PFSK-1 (cell line): Measurements from ENCODE around the gene UBR4.

Experiments used
- FOXP2 ChIP-seq: optimal IDR thresholded peaks from 2 replicates; pipeline ENCODE3; 2011; ENCODE audit warnings: borderline replicate concordance, control low read depth, inconsistent platforms; ENCODE audit not compliant: insufficient read depth; ENCODE audit errors: extremely low read length, extremely low read depth
- POLR2AphosphoS5 ChIP-seq: IDR thresholded peaks from 2 replicates; pipeline ENCODE4 v1.6.1; 2012; ENCODE audit warnings: low read depth, mild to moderate bottlenecking, control low read depth, low read length, moderate library complexity
- SIN3A ChIP-seq: IDR thresholded peaks from 2 replicates; pipeline ENCODE4 v1.6.1; 2012; ENCODE audit warnings: mild to moderate bottlenecking, low read length, moderate library complexity, borderline replicate concordance; ENCODE audit not compliant: insufficient read depth
- TAF1 ChIP-seq: IDR thresholded peaks from 2 replicates; pipeline ENCODE4 v1.6.1; 2012; ENCODE audit warnings: low read length, control low read depth, borderline replicate concordance; ENCODE audit not compliant: insufficient read depth
- TF ChIP-seq, protein P1 (sequence below), 2 experiments: IDR thresholded peaks; 2 replicates each; pipeline versions ENCODE4 v1.6.1 to v1.8.0; 2011 to 2012; ENCODE audit warnings: low read depth in 2 of 2, low read length in 2 of 2, control low read depth in 1 of 2, inconsistent platforms in 1 of 2, mild to moderate bottlenecking in 1 of 2, moderate library complexity in 1 of 2; ENCODE audit not compliant: insufficient read depth in 1 of 2

UBR4 gene

DNA sequence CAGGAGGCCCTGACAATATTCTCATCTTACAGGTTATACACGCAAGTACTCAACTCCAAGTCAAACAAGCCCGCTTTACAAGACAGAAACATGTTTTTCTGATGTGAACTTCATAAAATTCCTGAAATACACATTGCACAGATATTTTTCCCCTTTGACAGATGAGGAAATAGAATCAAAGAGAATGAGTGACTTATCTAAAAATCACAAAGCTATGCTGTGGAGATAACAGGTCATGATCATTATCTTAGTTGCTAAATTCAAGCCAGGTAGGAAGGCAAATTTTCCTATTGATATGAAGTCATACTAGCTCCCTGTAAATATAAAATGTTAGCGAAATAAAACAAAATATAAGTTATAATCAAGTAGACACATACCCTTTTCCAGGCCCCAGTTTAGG lies 18.3 kb downstream of the UBR4 start:
- TF ChIP-seq, protein P1, sequence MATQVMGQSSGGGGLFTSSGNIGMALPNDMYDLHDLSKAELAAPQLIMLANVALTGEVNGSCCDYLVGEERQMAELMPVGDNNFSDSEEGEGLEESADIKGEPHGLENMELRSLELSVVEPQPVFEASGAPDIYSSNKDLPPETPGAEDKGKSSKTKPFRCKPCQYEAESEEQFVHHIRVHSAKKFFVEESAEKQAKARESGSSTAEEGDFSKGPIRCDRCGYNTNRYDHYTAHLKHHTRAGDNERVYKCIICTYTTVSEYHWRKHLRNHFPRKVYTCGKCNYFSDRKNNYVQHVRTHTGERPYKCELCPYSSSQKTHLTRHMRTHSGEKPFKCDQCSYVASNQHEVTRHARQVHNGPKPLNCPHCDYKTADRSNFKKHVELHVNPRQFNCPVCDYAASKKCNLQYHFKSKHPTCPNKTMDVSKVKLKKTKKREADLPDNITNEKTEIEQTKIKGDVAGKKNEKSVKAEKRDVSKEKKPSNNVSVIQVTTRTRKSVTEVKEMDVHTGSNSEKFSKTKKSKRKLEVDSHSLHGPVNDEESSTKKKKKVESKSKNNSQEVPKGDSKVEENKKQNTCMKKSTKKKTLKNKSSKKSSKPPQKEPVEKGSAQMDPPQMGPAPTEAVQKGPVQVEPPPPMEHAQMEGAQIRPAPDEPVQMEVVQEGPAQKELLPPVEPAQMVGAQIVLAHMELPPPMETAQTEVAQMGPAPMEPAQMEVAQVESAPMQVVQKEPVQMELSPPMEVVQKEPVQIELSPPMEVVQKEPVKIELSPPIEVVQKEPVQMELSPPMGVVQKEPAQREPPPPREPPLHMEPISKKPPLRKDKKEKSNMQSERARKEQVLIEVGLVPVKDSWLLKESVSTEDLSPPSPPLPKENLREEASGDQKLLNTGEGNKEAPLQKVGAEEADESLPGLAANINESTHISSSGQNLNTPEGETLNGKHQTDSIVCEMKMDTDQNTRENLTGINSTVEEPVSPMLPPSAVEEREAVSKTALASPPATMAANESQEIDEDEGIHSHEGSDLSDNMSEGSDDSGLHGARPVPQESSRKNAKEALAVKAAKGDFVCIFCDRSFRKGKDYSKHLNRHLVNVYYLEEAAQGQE (IDR thresholded peaks at IDR 0.05; ENCODE audit: insufficient read depth in 1 of 2, low read depth in 2 of 2, low read length in 2 of 2): no peak
- TF ChIP-seq SIN3A: no peak
- no peak for TF ChIP-seq FOXP2
- no peak for TF ChIP-seq TAF1
- TF ChIP-seq POLR2AphosphoS5: no peak

DNA sequence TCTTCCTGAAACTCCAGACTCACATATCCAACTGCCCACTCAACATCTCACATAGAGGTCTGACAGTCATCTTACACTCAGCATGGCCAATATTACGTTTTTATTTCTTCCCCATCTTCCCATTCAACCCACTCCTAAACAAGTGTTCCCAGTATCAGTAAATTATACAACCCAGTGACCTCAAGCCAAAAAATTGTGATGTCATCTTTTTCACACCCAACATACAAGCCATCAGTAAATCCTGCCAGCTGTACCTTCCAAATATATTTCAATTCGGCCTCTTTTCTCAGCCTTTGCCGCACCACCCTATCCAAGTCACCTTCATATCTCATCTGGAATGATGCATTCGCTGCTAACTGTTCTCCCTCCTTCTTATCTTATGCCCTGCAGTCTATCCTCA lies 19.6 kb downstream of the UBR4 start:
- no peak for TF ChIP-seq FOXP2
- no peak for TF ChIP-seq POLR2AphosphoS5
- TF ChIP-seq SIN3A: no peak
- no peak for TF ChIP-seq TAF1
- TF ChIP-seq, protein P1 (IDR thresholded peaks at IDR 0.05; ENCODE audit: insufficient read depth in 1 of 2, low read depth in 2 of 2, low read length in 2 of 2): no peak

DNA sequence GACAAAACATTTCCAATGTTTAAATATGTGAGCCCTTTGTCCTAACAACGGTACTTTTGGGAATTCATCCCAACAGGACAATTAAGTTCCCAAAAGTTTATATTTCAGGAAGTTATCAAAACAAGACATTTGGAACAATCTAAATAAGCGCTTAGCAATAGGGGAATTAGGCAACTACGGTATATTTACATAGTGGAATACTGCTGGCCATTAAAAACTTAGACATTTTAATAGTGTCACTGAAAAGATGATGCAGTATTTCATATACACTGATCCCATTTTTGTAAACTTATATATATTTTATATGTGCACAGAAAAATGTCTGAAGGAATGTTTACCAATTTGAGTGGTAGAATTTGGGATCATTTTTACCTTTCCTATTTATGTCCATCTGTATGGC lies 20.8 kb downstream of the UBR4 start:
- TF ChIP-seq TAF1: no peak
- no peak for TF ChIP-seq POLR2AphosphoS5
- no peak for TF ChIP-seq SIN3A
- TF ChIP-seq FOXP2: no peak
- TF ChIP-seq, protein P1 (IDR thresholded peaks at IDR 0.05; ENCODE audit: insufficient read depth in 1 of 2, low read depth in 2 of 2, low read length in 2 of 2): no peak

DNA sequence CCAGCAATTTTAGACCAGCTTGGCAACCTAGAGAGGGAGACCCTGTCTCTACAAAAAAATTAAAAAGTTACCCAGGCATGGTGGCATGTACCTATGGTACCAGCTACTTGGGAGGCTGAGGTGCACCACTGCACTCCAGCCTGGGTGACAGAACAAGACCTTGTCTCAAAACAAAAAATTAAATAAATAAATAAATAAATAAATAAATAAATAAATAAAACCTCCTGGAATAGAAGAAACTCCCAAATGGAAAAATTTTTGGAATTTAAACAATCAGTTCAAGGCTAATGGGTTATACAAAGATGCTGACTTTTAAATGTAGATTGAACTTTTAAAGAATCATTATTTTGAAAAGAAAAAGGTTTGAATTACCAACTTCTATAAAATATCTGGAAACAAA lies 22.2 kb downstream of the UBR4 start:
- TF ChIP-seq, protein P1 (IDR thresholded peaks at IDR 0.05; ENCODE audit: insufficient read depth in 1 of 2, low read depth in 2 of 2, low read length in 2 of 2): no peak
- no peak for TF ChIP-seq FOXP2
- no peak for TF ChIP-seq TAF1
- no peak for TF ChIP-seq SIN3A
- TF ChIP-seq POLR2AphosphoS5: no peak

DNA sequence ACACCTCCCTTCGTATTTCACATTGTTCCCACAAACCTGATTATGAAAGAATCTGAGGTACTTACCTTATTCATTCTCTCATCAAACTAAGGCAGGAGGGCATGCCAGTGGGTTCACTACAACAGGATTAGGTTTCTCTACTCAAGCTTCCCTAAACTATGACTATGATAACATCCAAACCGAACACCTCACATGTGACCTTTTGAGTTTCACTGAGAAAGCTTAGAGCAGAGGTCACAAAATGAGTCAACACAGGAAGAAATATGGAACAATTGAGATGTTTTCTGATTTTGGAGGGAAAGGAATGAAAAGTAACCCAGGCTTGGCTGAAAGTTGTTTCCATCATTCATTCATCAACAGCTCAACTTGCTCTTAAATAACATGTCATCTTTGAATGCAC lies 24.1 kb downstream of the UBR4 start:
- TF ChIP-seq SIN3A: no peak
- no peak for TF ChIP-seq FOXP2
- no peak for TF ChIP-seq POLR2AphosphoS5
- no peak for TF ChIP-seq TAF1
- TF ChIP-seq, protein P1 (IDR thresholded peaks at IDR 0.05; ENCODE audit: insufficient read depth in 1 of 2, low read depth in 2 of 2, low read length in 2 of 2): no peak
